GM12878 (cell line): ENCODE data around the gene TMPRSS7. TPM values are rescaled to one million over a fixed set of nuclear protein-coding genes. Genes with fewer than 3 reads are reported as not detected.

Source experiments
- ATF2 ChIP-seq: IDR thresholded peaks from 2 replicates; pipeline ENCODE4 v1.6.1; 2012; ENCODE audit warnings: low read length, inconsistent platforms
- BACH1 ChIP-seq: fragments of 450-650 bp; IDR thresholded peaks from 2 replicates; pipeline ENCODE4 v1.6.1; 2017; ENCODE audit warnings: mild to moderate bottlenecking, borderline replicate concordance
- ETV6 ChIP-seq, 2 experiments: fragments of 450-650 bp in 1 of 2; IDR thresholded peaks in 1 of 2; conservative IDR thresholded peaks in 1 of 2; 2 replicates each; pipeline ENCODE4 v1.6.1; 2014; ENCODE audit warnings: antibody characterized with exemption in 1 of 2, borderline replicate concordance in 1 of 2, low read depth in 1 of 2, mild to moderate bottlenecking in 1 of 2, moderate library complexity in 1 of 2
- HDGF ChIP-seq: fragments of 450-650 bp; IDR thresholded peaks from 2 replicates; pipeline ENCODE4 v1.6.1; 2016; ENCODE audit warnings: antibody characterized with exemption
- KAT2A ChIP-seq: conservative IDR thresholded peaks from 2 replicates; pipeline ENCODE4 v1.6.1; 2011; ENCODE audit warnings: low read depth, low read length; ENCODE audit not compliant: control insufficient read depth
- MYB ChIP-seq: fragments of 150-350 bp; IDR thresholded peaks from 2 replicates; pipeline ENCODE4 v1.6.1; 2014; ENCODE audit warnings: mild to moderate bottlenecking, low read depth, low read length, borderline replicate concordance
- NRF1 ChIP-seq: conservative IDR thresholded peaks from 2 replicates; pipeline ENCODE4 v1.6.1; 2011; ENCODE audit warnings: mild to moderate bottlenecking, low read depth, low read length, improper control_type of control experiment
- PAX5 ChIP-seq: IDR thresholded peaks from 2 replicates; pipeline ENCODE4 v1.6.1; 2011; ENCODE audit warnings: low read depth, low read length, borderline replicate concordance
- PBX3 ChIP-seq: IDR thresholded peaks from 2 replicates; pipeline ENCODE4 v1.6.1; 2011; ENCODE audit warnings: mild to moderate bottlenecking, low read depth, low read length, moderate library complexity; ENCODE audit not compliant: insufficient replicate concordance
- PKNOX1 ChIP-seq: fragments of 450-650 bp; IDR thresholded peaks from 2 replicates; pipeline ENCODE4 v1.6.1; 2016; ENCODE audit warnings: mild to moderate bottlenecking
- POLR2A ChIP-seq: IDR thresholded peaks from 2 replicates; pipeline ENCODE4 v1.6.1; 2011; ENCODE audit warnings: low read depth, mild to moderate bottlenecking, low read length
- RAD21 ChIP-seq: IDR thresholded peaks from 2 replicates; pipeline ENCODE4 v1.6.1; 2011; ENCODE audit warnings: mild to moderate bottlenecking, low read depth, low read length, moderate library complexity; ENCODE audit not compliant: insufficient read depth
- RB1 ChIP-seq: fragments of 450-650 bp; formaldehyde crosslinking; IDR thresholded peaks from 2 replicates; pipeline ENCODE4 v1.6.1; 2017; ENCODE audit warnings: mild to moderate bottlenecking, borderline replicate concordance
- REST ChIP-seq: IDR thresholded peaks from 2 replicates; pipeline ENCODE4 v1.6.1; 2012; ENCODE audit warnings: mild to moderate bottlenecking, low read depth, low read length
- ZNF217 ChIP-seq: fragments of 450-650 bp; IDR thresholded peaks from 2 replicates; pipeline ENCODE4 v1.6.1; 2017; ENCODE audit warnings: antibody characterized with exemption, mild to moderate bottlenecking
- polyA plus RNA-seq, 11 experiments: library from polyadenylated mRNA; depleted of rRNA in 4 of 11; unstranded in 6 of 11; stranded (reverse) in 5 of 11; fragments of >200 nt; fragmentation: Nextera tagmentation in 4 of 11; fragmentation: Illumina TruSeq in 1 of 11; extraction: Ambion mirVana in 4 of 11; extraction: Trizol in 1 of 11; gene quantifications; 1 replicate in 1 of 11; 2 replicates in 10 of 11; pipeline versions ENCODE4 v1.2.1 to v1.2.3, GENCODE V29; 2011 to 2016; ENCODE audit warnings: inconsistent platforms in 2 of 11, missing spikeins in 2 of 11, low read depth in 1 of 11
- total RNA-seq, 4 experiments: library from RNA; depleted of rRNA in 3 of 4; stranded (reverse); fragments of >200 nt in 3 of 4; fragmentation: Illumina TruSeq in 1 of 4; extraction: Trizol in 1 of 4; gene quantifications; 2 replicates each; pipeline versions ENCODE4 v1.2.1 to v1.2.3, GENCODE V29; 2013 to 2021

The TMPRSS7 gene
- total and polyA plus RNA-seq, 10 of the 15 experiments (the other 5 are each of a cell fraction or from before 2014, with no cell fraction given): 0.03 TPM; not detected in 9

GRCh38 chr3:112115806-112116383 lies 81.4 kb downstream of the TMPRSS7 start (continued):
- TF ChIP-seq POLR2A: peak; percentile 40; the same call in 1 of the 2 replicates
- no peak for TF ChIP-seq PBX3
- TF ChIP-seq PKNOX1: no peak
- TF ChIP-seq REST: no peak
- TF ChIP-seq RAD21: 0 out of 2 replicates have a peak, but pooled peaks have one; percentile 6
- 0 out of 2 replicates have a peak, but pooled peaks have one; percentile 23 for TF ChIP-seq MYB
- 0 out of 2 replicates have a peak, but pooled peaks have one; percentile 24 for TF ChIP-seq PAX5
- no peak for TF ChIP-seq ETV6 (conservative IDR thresholded peaks at IDR 0.05 in 1 of 2, IDR thresholded peaks at IDR 0.05 in 1 of 2; ENCODE audit: borderline replicate concordance in 1 of 2, low read depth in 1 of 2)
- 0 out of 2 replicates have a peak, but pooled peaks have one; percentile 11 for TF ChIP-seq ZNF217
- TF ChIP-seq RB1: no peak
- TF ChIP-seq BACH1: peak; percentile 23; the same call in 1 of the 2 replicates
- no peak for TF ChIP-seq KAT2A
- peak; percentile 28; the same call in 1 of the 2 replicates for TF ChIP-seq ATF2
- no peak for TF ChIP-seq NRF1
- TF ChIP-seq HDGF: 0 out of 2 replicates have a peak, but pooled peaks have one; percentile 23
